Karpas-422 (cell line): ENCODE results near the gene MAP3K1. TPM values are rescaled to one million over a fixed set of nuclear protein-coding genes. Genes with fewer than 3 reads are reported as not detected.

Experiments
- DNase-seq: peaks from one replicate; pipeline ENCODE4 v3.0.0-alpha.2; 2015
- H2AFZ ChIP-seq: fragments of 200-600 bp; sonication (generic); 2 replicates; pipeline ENCODE4 v1.6.1; 2014; ENCODE audit warnings: antibody characterized with exemption, low read length, mixed read lengths
- H3K27ac ChIP-seq: fragments of 200-600 bp; sonication (generic); 2 replicates; pipeline ENCODE4 v1.5.1; 2014; ENCODE audit warnings: mild to moderate bottlenecking, low read length, moderate library complexity
- H3K27me3 ChIP-seq: fragments of 200-600 bp; sonication (generic); 2 replicates; pipeline ENCODE4 v1.6.1; 2014; ENCODE audit warnings: low read length, mixed read lengths
- H3K36me3 ChIP-seq: fragments of 200-600 bp; sonication (generic); 2 replicates; pipeline ENCODE4 v1.6.1; 2014; ENCODE audit warnings: low read length, mixed read lengths; ENCODE audit not compliant: insufficient read depth
- H3K4me1 ChIP-seq: fragments of 200-600 bp; sonication (generic); 2 replicates; pipeline ENCODE4 v1.6.1; 2014; ENCODE audit warnings: mild to moderate bottlenecking, low read length, mixed read lengths
- H3K4me2 ChIP-seq: fragments of 200-600 bp; sonication (generic); 2 replicates; pipeline ENCODE4 v1.6.1; 2014; ENCODE audit warnings: low read length, low read depth, mild to moderate bottlenecking; ENCODE audit not compliant: poor library complexity, severe bottlenecking
- H3K4me3 ChIP-seq: fragments of 200-600 bp; sonication (generic); 2 replicates; pipeline ENCODE4 v1.5.1; 2014; ENCODE audit warnings: mild to moderate bottlenecking, antibody characterized with exemption, low read length, mixed read lengths
- H3K79me2 ChIP-seq: fragments of 200-600 bp; sonication (generic); 2 replicates; pipeline ENCODE4 v1.6.1; 2014; ENCODE audit warnings: mild to moderate bottlenecking, low read length, mixed read lengths
- H3K9ac ChIP-seq: fragments of 200-600 bp; sonication (generic); 2 replicates; pipeline ENCODE4 v1.6.0; 2014; ENCODE audit warnings: low read length
- H3K9me2 ChIP-seq: fragments of 200-600 bp; sonication (generic), shearing (Covaris generic); replicated peaks from 2 replicates; pipeline ENCODE4 v1.6.0; 2014; ENCODE audit warnings: mild to moderate bottlenecking, low read length, moderate library complexity; ENCODE audit not compliant: insufficient read depth
- H3K9me3 ChIP-seq: fragments of 300-700, 200-600 bp; sonication (generic); 2 replicates; pipeline ENCODE4 v1.6.1; 2014; ENCODE audit warnings: low read length, mixed read lengths
- H4K20me1 ChIP-seq: fragments of 200-600 bp; sonication (generic); 2 replicates; pipeline ENCODE4 v1.6.1; 2014; ENCODE audit warnings: mild to moderate bottlenecking, antibody characterized with exemption, low read length, low read depth; ENCODE audit not compliant: insufficient read depth
- total RNA-seq: library from RNA; depleted of rRNA; stranded (reverse); fragments of >200 nt; shearing (Covaris generic); gene quantifications from 2 replicates; pipeline ENCODE4 v1.2.3, GENCODE V29; 2014; ENCODE audit warnings: low replicate concordance

Gene MAP3K1
- total RNA-seq, 1 experiment from 2014 or later, result 68.0 TPM

DNA sequence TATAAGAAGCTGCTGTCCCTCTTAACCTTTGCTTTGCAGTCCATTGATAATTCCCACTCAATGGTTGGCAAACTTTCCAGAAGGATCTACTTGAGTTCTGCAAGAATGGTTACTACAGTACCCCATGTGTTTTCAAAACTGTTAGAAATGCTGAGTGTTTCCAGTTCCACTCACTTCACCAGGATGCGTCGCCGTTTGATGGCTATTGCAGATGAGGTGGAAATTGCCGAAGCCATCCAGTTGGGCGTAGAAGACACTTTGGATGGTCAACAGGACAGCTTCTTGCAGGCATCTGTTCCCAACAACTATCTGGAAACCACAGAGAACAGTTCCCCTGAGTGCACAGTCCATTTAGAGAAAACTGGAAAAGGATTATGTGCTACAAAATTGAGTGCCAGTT lies 66.2 kb downstream of the MAP3K1 start:
- Histone ChIP-seq H3K27ac (no peak overlapping the region), H3K27me3 (no peaks in the 10 kb centered on the region), H4K20me1 (no peaks in the 10 kb centered on the region), H3K9ac (no peak overlapping the region), H3K9me2 (no peaks in the 10 kb centered on the region), H3K4me1 (no peaks in the 10 kb centered on the region), H3K36me3 (peaks cover 86% of the 10 kb centered on the region), H3K4me2 (no peak overlapping the region), H3K9me3 (no peaks in the 10 kb centered on the region), H3K4me3 (no peak overlapping the region), H2AFZ (no peak overlapping the region), H3K79me2 (no peaks in the 10 kb centered on the region)
- DNase-seq, result no peak

DNA sequence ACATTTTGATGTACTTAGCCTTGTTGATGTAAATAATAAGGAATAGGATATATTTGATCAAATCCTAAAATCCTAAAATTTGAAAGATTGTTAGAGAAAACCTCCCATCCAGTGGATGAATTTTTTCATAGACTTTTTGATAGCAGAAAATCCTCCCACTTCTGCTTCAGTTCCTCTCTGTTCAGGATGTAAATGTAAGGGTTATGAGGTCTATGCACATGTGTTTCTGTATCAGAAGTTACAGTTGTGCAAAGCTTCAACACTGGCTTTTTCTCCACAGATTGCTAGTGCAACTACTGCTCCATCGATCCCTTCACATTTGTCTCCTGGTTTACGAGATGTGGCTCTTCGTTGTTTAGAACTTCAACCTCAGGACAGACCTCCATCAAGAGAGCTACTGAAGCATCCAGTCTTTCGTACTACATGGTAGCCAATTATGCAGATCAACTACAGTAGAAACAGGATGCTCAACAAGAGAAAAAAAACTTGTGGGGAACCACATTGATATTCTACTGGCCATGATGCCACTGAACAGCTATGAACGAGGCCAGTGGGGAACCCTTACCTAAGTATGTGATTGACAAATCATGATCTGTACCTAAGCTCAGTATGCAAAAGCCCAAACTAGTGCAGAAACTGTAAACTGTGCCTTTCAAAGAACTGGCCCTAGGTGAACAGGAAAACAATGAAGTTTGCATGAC lies 78.1 kb downstream of the MAP3K1 start:
- Histone ChIP-seq H3K79me2 (no peaks in the 10 kb centered on the region), H3K9me2 (no peaks in the 10 kb centered on the region), H3K4me3 (no peak overlapping the region), H3K9me3 (no peaks in the 10 kb centered on the region), H4K20me1 (no peaks in the 10 kb centered on the region), H3K36me3 (peaks cover 32% of the 10 kb centered on the region), H2AFZ (no peak overlapping the region), H3K27me3 (no peaks in the 10 kb centered on the region), H3K9ac (no peak overlapping the region), H3K4me2 (no peak overlapping the region), H3K4me1 (no peaks in the 10 kb centered on the region), H3K27ac (no peak overlapping the region)
- DNase-seq, result no peak

- H3K4me3 ChIP-seq, result no peak overlapping the region
- H3K9ac ChIP-seq, result no peak overlapping the region
- DNase-seq, result no peak
- no peaks in the 10 kb centered on the region for H3K9me2 ChIP-seq
- H4K20me1 ChIP-seq, result no peaks in the 10 kb centered on the region
- H3K4me1 ChIP-seq, result peaks cover 7% of the 10 kb centered on the region
- no peaks in the 10 kb centered on the region for H3K9me3 ChIP-seq
- no peaks in the 10 kb centered on the region for H3K27me3 ChIP-seq
- H2AFZ ChIP-seq, result no peak overlapping the region
- no peak overlapping the region for H3K27ac ChIP-seq
- H3K36me3 ChIP-seq, result peaks cover 23% of the 10 kb centered on the region
- H3K4me2 ChIP-seq, result no peak overlapping the region
- H3K79me2 ChIP-seq, result no peaks in the 10 kb centered on the region
Observed at GRCh38 chr5:56896763-56897162, 81.4 kb downstream of the MAP3K1 start.

DNA sequence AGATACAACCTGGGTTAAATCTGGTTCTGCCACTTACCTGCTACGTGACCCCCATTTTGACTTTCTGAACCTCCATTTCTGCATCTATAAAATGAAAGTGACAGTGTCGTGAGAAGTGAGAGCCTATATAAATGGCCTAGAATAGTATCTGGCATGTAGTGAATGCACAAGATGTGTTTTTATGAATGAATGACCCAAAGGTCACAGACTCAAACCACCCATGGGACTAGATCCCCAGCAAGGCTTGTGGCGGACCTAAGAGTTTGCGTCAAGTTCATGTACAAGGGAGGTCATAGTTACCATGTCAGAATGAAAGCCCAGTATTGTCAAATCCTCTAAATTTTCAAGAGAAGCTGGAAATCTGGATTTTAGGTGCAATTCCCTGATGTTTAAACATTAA lies 82.9 kb downstream of the MAP3K1 start:
- H3K9me2 ChIP-seq, result no peaks in the 10 kb centered on the region
- no peaks in the 10 kb centered on the region for H3K27me3 ChIP-seq
- H3K4me1 ChIP-seq, result peaks cover 7% of the 10 kb centered on the region
- no peaks in the 10 kb centered on the region for H4K20me1 ChIP-seq
- H2AFZ ChIP-seq, result no peak overlapping the region
- no peak for DNase-seq
- peaks cover 19% of the 10 kb centered on the region for H3K36me3 ChIP-seq
- H3K4me2 ChIP-seq, result no peak overlapping the region
- H3K9ac ChIP-seq, result no peak overlapping the region
- H3K4me3 ChIP-seq, result no peak overlapping the region
- no peaks in the 10 kb centered on the region for H3K79me2 ChIP-seq
- H3K9me3 ChIP-seq, result no peaks in the 10 kb centered on the region
- H3K27ac ChIP-seq, result no peak overlapping the region

GRCh38 chr5:56900395-56900794 lies 85.0 kb downstream of the MAP3K1 start:
- Histone ChIP-seq H3K79me2 (no peaks in the 10 kb centered on the region), H3K36me3 (no peaks in the 10 kb centered on the region; the same call in 1 of the 2 replicates), H3K4me2 (peak overlapping the region; percentile 20), H2AFZ (no peak overlapping the region), H3K27ac (no peak overlapping the region), H3K4me1 (peaks cover 7% of the 10 kb centered on the region), H3K4me3 (no peak overlapping the region), H4K20me1 (no peaks in the 10 kb centered on the region), H3K9ac (no peak overlapping the region; the same call in 1 of the 2 replicates), H3K9me3 (no peaks in the 10 kb centered on the region), H3K9me2 (no peaks in the 10 kb centered on the region), H3K27me3 (no peaks in the 10 kb centered on the region)
- no peak for DNase-seq

DNA sequence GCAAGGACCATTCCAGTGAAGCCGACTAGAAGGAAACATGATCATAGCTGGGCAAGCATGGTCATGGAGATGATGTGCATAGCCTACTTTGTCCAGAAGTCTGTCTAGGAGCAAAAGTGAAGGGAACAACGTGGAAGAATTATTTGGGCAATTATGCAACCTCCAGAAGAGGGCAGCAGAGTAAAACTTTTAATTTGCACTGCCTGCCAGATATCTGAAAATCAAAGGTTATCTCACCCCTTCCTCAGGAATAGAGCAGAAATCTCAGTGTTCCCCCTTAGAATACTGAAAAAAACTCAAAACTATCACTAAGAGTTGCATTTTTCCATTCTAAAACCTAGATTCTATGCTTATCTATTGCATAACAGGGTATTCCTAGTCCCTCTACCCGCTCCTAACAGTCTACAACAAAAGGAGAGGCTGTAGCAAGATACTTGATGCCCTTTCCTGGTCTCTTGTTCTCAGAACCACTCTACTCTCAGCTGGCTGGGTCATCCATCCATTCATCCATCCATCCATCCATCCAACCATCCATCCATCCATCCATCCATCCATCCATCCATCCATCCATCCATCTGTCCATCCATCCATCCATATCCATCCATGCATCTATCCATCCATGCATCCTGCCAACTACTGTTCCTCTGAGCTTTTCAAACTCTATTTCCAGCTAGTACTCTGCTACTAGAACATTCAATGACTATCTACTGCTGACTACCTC lies 85.7 kb downstream of the MAP3K1 start:
- H3K4me1 ChIP-seq, result peaks cover 7% of the 10 kb centered on the region
- peak overlapping the region; percentile 20 for H3K4me2 ChIP-seq
- no peaks in the 10 kb centered on the region for H3K36me3 ChIP-seq
- no peaks in the 10 kb centered on the region for H4K20me1 ChIP-seq
- H3K4me3 ChIP-seq, result no peak overlapping the region
- no peak overlapping the region for H2AFZ ChIP-seq
- H3K27ac ChIP-seq, result no peak overlapping the region
- H3K9ac ChIP-seq, result no peak overlapping the region; the same call in 1 of the 2 replicates
- no peaks in the 10 kb centered on the region for H3K9me2 ChIP-seq
- H3K9me3 ChIP-seq, result no peaks in the 10 kb centered on the region
- no peaks in the 10 kb centered on the region for H3K79me2 ChIP-seq
- peak; percentile 73 for DNase-seq
- H3K27me3 ChIP-seq, result no peaks in the 10 kb centered on the region

GRCh38 chr5:56908942-56909293 lies 93.6 kb downstream of the MAP3K1 start:
- Histone ChIP-seq H3K27me3 (no peaks in the 10 kb centered on the region), H3K4me1 (peaks cover 29% of the 10 kb centered on the region), H4K20me1 (no peaks in the 10 kb centered on the region), H3K4me2 (peak overlapping the region; percentile 95), H3K79me2 (peaks cover 16% of the 10 kb centered on the region), H2AFZ (peak overlapping the region; percentile 93), H3K9me2 (no peaks in the 10 kb centered on the region), H3K27ac (peak overlapping the region; percentile 50; the same call in 1 of the 2 replicates), H3K9ac (peak overlapping the region; percentile 80), H3K9me3 (no peaks in the 10 kb centered on the region), H3K36me3 (no peaks in the 10 kb centered on the region), H3K4me3 (peak overlapping the region; percentile 80)
- DNase-seq, result no peak

DNA sequence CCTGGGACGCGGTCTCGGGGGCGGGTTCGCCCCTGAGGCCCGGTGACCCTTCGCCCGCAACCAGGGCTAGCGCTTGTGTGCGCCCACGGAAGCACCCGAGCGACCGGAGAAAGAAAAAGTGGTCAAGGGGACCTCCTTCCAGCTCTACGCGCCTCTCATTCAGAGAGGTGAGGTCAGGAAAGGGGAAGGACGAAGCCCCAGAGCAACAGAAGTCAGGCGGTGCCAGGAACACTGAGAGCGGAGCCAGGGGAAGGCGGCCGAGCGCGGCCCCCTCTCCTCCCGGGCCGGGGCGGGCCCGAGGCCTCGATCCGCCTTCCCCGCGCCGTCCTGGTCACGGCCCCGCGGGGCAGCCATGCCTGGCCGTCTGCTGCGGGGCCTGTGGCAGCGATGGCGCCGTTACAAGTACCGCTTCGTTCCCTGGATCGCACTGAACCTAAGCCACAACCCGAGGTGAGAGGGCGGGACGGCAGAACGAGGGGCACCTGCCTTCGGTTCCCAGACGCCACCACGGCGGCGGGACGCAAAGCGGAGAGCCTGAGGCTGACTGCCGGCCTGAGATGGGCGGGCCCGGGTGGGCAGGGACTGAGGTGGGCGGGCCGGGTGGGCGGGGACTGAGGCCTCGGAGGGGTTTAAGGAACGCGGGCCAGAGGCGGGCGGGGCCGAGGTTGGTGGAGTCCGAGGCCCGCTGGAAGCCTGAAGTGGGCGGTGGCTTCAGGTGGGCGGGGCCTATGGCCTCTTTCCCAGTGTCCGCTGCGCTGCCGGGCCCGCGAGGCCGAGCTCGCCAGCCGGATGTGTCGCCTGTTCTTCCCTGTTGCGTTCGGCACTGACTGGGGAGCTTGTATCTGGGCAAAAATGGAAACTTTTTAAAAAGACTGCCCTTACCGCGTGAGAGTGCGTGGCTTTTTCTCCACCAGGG lies 94.2 kb downstream of the MAP3K1 start, which contains the start of gene SETD9:
Gene SETD9 (plus strand): TSS at position 303 of the 916 bp plus-strand sequence. CDS start 50 bp downstream, at position 353.
- Histone ChIP-seq H3K27me3 (no peaks in the 10 kb centered on the region), H3K4me1 (peaks cover 29% of the 10 kb centered on the region), H3K4me3 (peak within 1 kb of the TSS; percentile 90), H3K9me3 (no peaks in the 10 kb centered on the region), H3K4me2 (peak within 1 kb of the TSS; percentile 95), H3K9ac (peak within 1 kb of the TSS; percentile 82), H3K36me3 (no peaks in the 10 kb centered on the region), H4K20me1 (no peaks in the 10 kb centered on the region), H3K27ac (peak within 1 kb of the TSS; percentile 70), H2AFZ (peak within 1 kb of the TSS; percentile 93), H3K9me2 (no peaks in the 10 kb centered on the region), H3K79me2 (peaks cover 16% of the 10 kb centered on the region)
- DNase-seq, result peak; percentile 99
